NK-92 (cell line): ENCODE measurements around the gene INVS.
"Not testable (repeated sequence)": the region's sequence is repeated elsewhere in the genome, so short reads cannot be mapped to it uniquely, and the experiment has no call there.

Source experiments
- DNase-seq: peaks from one replicate; lab custom pipeline; 2025; ENCODE audit not compliant: unreplicated experiment; lab: John Stamatoyannopoulos, UW

The INVS gene

GRCh38 chr9:100082782-100083181, 16.3 kb upstream of the INVS start:
- no peak for DNase-seq

- DNase-seq = no peak
Observed at GRCh38 chr9:100083448-100084127, 15.5 kb upstream of the INVS start.

DNA sequence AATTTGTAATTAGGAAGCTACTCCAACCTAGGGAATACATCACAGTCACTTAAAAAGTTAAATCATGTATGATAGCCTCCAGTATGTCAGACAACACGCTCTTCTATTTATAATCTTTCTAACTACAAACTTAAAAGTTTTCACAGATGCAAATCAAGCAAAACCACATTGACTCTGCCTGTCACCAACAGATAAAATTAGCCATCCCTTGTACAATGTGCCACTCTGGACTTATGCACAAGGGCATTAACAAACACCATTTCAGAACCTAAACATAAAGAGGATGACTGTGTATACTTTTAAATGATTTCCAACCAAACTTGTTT, 15.0 kb upstream of the INVS start:
- no peak for DNase-seq

DNA sequence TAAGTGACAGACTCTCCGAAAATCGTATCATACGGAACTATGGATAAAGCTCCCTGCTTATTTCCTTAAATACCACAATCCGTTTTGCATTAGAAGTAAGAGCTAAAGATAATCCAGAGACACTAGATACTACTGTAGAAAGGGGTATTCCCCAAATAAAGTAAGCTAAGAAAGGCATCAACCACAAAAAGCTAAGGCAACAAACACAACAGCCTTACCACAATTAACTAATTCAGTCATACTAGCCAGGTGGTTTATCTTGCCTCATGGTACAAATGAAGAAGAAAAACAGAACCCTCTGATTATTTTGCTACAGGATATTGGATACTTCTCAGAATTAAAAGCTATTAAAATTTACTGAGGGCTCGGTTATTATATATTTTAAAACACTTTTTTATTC, 14.3 kb upstream of the INVS start:
- no peak for DNase-seq

- DNase-seq = no peak
Observed at GRCh38 chr9:100086097-100086635, 12.9 kb upstream of the INVS start.

DNA sequence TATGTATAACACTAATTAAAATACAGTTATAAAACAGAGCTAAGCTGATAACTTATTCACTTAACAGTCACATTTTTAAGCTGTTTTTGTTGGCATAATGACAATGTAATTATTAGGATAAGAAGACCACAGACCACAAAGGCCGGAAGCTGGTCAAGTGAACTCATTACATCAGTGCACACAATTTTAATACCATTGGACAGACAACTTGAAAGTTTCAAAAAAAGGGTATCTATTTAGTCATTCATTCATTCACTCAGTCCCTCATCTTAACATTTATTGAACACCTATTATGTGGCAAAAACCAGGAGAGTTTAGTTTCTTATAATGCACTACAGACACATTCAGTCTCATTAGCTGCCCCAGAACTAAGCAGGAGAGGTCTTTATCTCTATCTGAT, 11.8 kb upstream of the INVS start:
- DNase-seq = no peak

DNA sequence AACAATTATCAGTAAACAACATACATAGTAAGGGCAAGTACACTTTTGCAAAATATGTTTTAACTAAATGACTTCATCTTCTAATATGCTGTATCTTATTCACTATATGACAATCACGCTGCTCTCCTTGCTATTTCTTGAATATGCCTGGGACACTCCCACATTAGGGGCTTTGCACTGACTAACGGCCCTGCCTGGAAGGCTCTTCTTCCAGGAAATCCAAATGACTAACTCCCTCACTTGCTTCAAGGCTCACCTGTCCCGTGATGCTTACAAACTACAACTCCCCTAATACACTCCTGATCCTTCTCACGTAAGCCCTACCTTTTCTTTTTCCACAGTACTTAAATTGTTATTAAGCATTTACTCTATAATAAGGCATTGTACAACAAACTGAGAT, 10.8 kb upstream of the INVS start:
- no peak for DNase-seq

DNA sequence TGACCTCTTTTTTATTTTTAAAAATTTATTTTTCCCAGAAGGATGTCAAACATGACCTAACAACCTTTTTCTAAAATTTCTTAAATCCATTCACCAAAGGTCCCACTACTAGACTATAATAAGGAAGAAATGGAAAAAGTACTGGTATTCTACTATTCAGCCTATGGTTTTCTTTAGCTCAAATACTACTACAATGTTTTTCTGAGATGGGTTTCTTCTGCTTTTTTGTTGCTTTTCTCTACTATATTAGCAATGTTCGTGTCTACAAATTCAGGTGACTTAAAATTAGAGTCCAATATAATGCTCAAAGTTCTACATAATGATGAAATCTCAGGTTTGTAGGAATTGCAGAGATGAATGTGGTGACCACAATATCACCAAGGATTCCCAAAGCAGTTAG, 8.2 kb upstream of the INVS start:
- no peak for DNase-seq

DNA sequence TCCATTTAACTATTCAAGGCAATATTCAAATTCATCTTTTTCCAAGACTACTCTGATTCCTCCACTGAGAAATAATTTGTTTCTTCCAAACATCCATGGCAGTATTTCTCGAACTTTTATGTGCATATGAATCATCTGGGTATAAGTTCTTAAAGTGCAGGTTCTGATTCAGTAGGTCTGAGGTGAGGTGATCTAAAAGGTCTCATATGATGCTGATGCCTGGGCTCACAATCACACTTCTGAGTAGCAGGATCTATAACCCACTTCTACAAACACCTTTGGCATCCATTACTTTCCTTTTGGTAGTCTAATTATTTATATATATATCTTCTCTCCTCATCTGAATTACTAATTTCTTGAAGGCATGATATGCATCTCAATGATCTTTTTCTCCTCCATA, 7.4 kb upstream of the INVS start:
- no peak for DNase-seq

GRCh38 chr9:100092066-100092465, 7.0 kb upstream of the INVS start:
- no peak for DNase-seq

DNA sequence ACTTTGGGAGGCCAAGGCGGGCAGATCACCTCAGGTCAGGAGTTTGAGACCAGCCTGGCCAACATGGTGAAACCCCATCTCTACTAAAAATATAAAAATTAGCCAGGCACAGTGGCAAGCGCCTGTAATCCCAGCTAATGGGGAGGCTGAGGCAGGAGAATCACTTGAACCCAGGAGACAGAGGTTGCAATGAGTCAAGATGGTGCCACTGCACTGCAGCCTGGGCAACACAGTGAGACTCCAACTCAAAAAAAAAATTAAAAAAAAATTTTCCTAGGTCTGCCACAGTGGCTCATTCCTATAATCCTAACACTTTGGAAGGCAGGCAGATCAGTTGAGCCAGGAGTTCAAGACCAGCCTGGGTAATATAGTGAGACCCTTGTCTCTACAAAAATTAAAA, 4.6 kb upstream of the INVS start:
- DNase-seq = not testable (repeated sequence)

GRCh38 chr9:100096378-100096916, 2.6 kb upstream of the INVS start:
- no peak for DNase-seq

DNA sequence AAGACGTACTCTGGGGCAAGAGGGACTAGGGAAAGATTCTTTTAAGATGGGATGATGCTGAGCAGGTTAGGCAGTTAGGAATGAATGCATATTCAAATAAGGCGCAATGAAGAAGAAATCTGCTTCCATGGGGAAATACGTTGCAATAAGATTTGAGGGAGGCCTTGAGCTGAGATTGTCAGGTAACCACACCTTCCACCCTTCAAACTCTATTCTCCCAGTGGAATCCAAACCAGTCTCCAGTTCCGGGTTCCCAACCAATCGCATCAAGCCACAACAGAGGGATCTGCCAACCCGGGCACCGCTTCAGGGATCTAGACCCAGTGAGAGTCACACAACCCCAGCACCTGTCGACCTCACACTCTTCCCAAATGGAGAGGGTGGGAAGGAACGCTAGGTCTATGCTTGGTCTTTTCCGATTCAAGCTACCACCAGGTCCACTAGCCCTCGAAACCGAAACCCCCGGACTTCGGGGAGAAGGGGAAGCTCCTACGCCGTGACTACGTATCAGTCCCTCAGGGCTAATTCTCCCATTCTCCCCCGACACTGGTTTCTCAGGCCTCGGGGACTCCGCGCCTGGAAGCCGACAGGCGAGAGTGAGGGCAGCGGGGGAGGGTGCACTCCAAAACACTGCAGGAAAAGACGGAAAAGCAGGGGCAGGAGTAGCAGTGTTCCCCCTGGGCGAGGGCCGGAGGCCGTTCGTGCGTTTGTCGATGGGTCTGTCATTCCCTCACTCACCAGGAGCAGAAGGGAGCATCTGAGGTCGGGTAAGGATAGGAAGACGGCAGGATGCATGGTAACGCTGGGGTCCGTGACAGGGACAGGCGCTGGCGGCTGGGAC, 777 bp upstream of the INVS start:
- DNase-seq = no peak

DNA sequence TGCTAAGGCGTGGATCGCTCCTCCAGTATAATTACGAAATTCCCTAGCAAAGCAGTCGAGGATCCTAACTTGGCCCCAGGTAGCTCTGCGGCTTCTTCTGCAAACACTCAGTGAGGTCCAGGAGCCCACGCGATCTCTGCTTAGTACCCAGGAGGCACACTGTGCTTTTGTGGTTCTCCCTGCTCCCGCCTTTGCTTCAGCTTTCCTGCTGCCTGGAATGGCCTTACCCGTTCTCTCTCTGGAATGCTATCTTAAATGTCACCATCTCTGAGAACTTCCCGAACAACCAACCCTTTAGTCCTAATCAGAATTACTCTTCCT, 639 bp downstream of the INVS start:
- DNase-seq = no peak

- DNase-seq = no peak
Observed at GRCh38 chr9:100100146-100100667, 1.2 kb downstream of the INVS start.

- DNase-seq = no peak
Observed at GRCh38 chr9:100101608-100102007, 2.6 kb downstream of the INVS start.

- DNase-seq = no peak
Observed at GRCh38 chr9:100104314-100104713, 5.3 kb downstream of the INVS start.

- no peak for DNase-seq
Observed at GRCh38 chr9:100105861-100106260, 6.8 kb downstream of the INVS start.

- no peak for DNase-seq
Observed at GRCh38 chr9:100106616-100107015, 7.6 kb downstream of the INVS start.

DNA sequence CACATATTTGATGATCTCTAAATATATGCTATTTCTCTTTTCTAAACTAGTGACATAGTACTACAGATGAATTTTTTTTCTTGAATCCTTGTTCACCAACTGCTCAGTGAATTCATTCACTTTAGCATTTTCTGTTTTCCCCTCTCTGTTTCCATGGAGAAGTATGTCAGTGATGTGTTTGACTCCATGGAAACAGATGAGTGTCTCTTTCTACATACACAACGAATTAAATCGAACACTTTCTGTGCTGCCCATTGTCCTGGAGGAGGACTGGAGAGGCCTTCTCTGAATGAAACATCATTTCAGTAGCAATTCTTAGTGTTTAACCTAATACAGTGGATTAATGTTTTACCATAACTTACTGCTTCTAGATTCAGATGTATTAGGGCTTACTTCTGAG, 9.5 kb downstream of the INVS start:
- DNase-seq = no peak

DNA sequence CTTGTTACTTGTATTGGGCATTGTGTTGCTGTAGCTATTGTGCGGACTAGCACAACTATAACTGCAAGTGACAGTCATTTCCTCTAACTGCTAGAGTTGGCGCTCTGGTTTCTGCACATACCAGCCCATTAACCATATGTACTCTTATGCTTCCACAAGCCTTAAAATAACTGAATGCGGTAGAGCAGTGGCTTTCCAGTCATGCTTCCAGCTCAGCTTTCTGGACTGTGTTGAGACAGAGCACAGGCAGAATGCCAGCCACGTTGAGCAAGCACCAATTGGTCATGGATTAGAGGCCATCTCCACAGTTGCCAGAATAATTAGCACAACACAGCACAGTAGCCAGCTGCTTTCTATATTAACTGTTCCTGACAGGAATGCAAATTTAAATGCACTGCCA, 12.2 kb downstream of the INVS start:
- DNase-seq = no peak

- DNase-seq = no peak
Observed at GRCh38 chr9:100112677-100113336, 13.8 kb downstream of the INVS start.
